Measurements from ENCODE around the gene SLC16A6.

The SLC16A6 gene

GRCh38 chr17:68324654-68325336 is 33.9 kb upstream of the SLC16A6 start:
- TF ChIP-seq CTCF (IDR thresholded peaks at IDR 0.05), result no peak

GRCh38 chr17:68324114-68324513 is 33.2 kb upstream of the SLC16A6 start:
- no peak for TF ChIP-seq CTCF (IDR thresholded peaks at IDR 0.05)

GRCh38 chr17:68322630-68323029 is 31.7 kb upstream of the SLC16A6 start:
- TF ChIP-seq CTCF (IDR thresholded peaks at IDR 0.05), result no peak

GRCh38 chr17:68321556-68321954 is 30.6 kb upstream of the SLC16A6 start:
- TF ChIP-seq CTCF (IDR thresholded peaks at IDR 0.05), result no peak

- TF ChIP-seq CTCF (IDR thresholded peaks at IDR 0.05), result no peak
Observed at GRCh38 chr17:68320943-68321555, 30.1 kb upstream of the SLC16A6 start.

GRCh38 chr17:68320311-68320865 is 29.5 kb upstream of the SLC16A6 start:
- TF ChIP-seq CTCF (IDR thresholded peaks at IDR 0.05), result no peak

GRCh38 chr17:68319410-68320162 is 28.7 kb upstream of the SLC16A6 start:
- TF ChIP-seq CTCF (IDR thresholded peaks at IDR 0.05), result no peak

Measured in LNCAP (cell line).